HG03460 (cell line): ENCODE data around the gene PNPLA1.

Experiments
- ATAC-seq: cut with Tn5 transposase; IDR thresholded peaks from one replicate; pipeline ENCODE4 v1.9.1; 2021; ENCODE audit not compliant: unreplicated experiment

PNPLA1 gene

DNA sequence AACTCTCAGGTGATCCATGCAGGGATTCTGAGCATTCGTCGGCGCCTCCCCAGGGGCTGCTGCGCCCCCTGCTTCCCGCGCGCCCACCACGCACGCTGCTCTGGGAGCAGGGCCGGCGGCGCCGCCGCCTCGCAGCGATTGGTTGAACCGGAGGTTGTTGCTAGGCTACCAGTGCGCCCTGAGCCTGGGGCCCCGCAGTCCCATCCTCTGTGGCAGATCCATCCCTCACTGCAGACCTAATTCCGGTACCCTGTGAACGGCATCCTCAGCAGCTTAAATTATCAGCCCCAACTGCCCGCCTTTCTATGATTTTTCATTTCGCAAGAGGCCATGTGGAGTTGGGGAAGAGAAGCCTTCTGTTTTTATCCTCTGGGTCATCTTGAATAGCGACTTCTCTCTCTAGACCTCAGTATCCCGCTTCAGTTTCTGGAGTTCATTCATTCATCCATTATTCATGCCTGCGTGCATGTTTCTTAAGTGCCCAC is 15.4 kb downstream of the PNPLA1 start:
- ATAC-seq: no peak

DNA sequence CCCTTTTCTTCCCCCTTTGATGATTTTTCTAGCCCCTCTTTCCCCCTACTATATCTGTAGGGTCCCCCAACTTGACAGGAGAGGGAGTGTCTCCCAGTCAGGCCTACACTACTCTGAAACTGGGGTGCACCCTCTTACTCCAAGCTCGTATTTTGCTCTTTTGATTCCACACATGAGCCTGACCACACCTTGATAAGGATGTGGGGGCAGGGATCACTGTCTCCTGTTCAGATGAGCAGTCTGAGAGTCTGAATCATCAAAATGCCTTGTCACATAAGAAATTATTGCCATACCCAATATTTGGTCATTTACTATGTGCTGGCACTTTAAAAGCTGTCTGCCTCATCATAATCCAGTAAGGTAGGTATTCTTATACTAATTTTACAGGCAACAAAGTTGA is 15.9 kb downstream of the PNPLA1 start:
- no peak for ATAC-seq

DNA sequence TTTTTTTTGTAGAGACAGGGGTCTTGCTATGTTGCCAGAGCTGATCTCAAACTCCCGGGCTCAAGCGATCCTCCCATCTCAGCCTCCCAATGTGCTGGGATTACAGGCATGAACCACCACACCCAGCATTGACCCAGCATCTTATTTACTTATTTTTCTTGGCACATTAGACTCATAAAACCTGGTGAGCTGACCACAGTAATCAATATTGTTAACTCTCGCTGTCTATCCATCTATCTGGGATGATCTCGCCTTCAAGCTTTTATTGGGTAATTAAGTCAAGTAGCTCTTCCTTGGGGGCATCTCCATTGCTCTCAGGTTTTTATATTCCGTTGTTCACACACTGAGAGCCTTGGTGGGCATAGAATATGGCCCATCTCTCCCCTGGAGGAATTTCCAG is 17.0 kb downstream of the PNPLA1 start:
- ATAC-seq: no peak

DNA sequence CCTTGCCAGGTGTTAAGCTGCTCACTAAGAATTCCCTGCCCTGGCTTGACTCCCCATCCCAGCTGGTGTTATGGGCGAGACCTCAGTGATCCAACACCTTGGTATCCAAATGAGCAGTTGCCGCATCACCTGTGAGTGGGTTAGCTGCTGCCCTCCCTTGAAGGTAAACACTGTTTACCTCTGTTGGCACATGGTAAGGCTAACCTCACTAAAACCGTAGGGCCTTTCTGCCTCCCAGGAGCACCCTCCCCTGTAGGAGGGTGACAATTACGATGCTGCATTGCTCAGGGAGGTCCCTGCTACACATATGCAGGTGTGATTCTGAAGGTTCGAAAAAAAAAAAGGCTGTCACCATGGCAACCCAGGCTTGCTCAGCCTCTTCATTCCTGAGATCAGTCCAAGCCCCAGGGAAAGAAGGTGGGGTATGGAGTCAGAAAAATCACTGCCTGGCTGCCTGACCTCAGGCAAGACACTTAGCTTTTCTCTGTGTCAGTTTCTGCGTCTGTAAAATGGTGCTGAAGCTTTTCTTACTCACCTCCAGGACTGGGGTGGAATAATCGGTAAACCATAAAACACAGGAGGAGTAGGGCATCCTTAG is 19.5 kb downstream of the PNPLA1 start:
- ATAC-seq: no peak

DNA sequence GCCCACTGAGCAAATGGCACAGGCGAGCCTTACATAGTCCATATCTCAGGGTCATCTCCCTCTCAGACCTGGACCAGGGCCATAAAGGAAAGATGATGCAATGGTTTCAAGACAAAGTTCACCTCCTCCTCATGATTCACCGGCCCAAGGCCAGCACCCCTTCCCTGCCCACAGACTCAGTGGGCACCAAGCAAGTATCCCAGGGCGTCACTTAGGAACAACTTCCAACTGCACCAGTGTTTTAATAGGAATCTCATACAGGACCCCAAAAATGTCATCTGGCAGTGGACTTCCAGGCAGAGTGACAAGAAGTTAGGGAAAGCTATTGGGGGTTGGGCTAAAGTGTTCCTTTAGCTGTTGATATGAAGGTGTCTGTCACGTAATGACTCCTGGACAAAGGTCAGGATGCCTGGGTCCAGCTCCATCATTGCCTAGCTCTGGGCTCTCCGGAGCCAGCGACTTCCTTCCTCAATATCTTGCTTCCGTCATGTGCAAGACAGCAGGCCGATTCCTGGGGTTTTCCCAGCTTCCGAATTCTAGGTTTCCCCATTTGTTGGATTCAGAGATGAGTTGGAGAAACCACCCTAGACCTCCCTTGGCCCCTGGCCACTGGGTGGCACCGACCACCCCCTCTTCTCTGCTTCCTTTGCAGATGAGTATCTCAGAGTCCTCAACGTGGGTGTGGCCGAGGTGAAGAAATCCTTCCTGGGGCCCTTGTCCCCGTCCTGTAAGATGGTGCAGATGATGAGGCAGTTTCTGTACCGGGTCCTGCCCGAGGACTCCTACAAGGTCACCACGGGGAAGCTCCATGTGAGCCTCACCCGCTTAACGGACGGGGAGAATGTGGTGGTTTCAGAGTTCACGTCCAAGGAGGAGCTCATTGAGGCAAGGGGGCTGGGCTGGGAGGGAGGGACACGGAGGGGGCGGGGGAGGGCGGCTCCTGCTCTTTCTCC is 21.1 kb downstream of the PNPLA1 start:
- no peak for ATAC-seq

DNA sequence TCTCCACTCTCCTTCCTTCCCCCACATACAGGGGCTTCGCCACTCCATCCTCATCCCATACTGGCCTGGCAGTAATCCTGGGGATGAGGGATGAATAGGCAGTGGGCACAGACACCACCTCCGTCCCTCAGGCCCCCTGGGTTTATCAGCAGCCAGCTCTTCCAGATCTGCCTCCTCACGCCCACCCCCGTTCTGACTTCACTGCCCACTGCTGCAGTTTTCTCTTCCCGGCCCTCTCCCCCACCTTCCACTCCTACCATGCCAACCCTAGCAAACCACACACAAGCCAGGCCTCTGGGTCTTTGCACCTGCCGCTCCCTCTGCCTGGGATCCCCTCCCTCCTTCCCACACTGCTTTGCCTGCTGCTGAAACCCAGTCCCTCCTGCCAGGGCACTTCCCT is 22.3 kb downstream of the PNPLA1 start:
- ATAC-seq: no peak

DNA sequence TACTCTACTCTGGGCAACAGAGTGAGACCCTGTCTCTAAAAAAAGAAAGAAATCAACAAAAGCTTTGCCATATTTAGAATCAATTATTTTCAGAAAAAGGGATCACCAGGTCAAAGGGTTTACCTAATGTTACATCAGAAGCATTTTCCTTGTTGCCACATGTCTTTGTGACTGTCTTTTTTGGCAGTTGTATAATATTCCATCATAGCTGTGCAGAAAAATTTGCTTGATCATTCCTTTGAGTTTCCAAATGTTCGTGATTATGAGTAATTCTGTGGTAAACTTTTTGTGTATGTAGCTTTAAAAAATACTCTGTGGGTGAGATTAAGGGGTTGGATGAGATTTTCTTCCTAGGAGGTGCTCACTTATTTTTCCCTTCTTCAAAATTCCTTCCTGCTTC is 26.4 kb downstream of the PNPLA1 start:
- ATAC-seq: no peak

DNA sequence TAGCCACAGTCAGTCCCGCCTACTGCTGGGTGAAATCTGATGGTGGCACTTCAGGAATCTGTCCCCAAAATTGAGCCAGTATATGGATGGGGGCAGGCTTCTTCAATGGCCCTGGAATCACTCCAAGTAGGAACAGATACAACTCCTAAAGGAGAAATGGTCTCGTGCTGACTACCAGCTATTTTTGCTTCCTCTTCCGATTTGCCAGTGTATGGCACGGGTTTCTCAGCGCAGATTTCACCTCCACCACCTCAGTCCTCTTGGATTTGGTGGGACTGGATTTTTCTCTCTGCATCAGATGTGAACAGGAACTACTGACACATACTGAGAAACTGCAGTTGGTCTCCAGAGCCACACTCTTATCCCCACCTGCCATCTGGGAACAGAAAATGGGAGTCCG is 27.2 kb downstream of the PNPLA1 start:
- ATAC-seq: no peak

DNA sequence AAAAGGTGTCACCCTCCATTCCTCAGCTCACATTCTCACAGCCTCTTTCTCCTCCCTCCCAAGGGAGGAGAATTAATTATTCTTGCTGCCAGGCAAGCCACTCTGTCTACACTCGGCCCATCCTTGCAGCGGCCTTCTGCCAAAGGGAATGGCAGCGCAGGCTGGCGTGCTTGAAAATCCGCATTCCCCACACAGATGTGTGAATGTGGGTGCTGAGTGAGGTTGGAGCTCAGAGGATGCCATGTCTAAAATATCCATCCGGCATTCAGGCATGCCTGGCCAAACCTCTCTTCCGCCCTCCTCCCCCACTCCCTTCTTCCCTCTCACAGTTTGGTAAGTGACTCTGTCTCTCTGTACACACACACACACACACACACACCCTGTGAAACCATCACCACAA is 27.7 kb downstream of the PNPLA1 start:
- ATAC-seq: no peak

DNA sequence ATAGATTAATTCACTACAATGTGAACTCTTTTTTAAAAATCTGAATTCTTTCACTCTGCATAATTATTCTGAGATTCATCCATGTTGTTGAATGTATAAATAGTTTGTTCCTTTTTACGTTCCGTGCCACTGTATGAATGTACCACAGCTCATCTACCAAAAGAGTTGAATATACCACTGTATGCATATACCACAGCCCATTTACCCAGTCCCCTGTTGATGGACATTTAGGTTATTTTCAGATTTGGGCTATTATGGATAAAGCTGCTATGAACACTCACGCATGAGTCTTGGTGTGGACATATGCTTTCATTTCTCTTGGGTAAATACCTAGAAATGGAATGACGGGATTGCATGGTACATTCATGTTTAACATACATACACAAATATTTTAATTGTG is 28.2 kb downstream of the PNPLA1 start:
- ATAC-seq: no peak

DNA sequence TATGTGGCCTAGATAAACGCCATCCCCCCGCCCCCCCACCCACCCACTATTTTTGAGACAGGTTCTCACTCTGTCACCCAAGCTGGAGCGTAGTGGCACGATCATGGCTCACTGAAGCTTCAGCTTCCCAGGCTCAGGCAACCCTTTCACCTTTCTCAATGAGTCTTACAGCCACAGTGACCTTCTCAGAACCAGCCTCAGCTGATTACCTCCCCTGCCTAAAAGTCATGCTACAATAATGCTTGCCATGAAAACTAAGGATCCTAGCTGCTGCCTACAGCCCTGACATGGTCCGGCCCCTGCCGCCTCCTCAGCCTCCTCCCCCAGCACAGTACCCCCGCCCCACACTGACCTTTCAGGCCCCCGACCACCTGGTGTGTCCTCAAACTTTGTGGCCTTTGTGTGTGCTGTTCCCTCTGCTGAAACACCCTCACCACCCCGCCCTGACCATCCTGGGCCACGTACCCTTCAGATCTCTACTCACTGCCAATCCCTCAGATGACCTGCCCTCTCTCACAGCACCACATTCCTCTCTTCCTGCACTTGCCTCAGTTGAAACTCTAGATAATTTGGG is 31.3 kb downstream of the PNPLA1 start:
- ATAC-seq: no peak

DNA sequence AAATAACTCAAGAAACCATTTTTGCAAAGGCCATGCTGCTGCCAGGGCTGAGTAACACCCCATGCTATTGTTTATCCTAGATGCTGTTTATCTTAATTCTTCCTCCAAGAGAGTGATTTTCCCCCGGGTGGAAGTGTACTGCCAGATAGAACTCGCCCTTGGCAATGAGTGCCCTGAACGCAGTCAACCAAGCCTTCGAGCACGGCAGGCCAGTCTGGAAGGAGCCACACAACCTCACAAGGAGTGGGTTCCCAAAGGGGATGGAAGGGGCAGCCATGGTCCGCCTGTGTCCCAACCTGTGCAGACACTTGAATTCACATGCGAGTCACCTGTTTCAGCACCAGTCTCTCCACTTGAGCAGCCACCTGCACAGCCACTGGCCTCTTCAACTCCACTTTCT is 31.9 kb downstream of the PNPLA1 start:
- no peak for ATAC-seq

DNA sequence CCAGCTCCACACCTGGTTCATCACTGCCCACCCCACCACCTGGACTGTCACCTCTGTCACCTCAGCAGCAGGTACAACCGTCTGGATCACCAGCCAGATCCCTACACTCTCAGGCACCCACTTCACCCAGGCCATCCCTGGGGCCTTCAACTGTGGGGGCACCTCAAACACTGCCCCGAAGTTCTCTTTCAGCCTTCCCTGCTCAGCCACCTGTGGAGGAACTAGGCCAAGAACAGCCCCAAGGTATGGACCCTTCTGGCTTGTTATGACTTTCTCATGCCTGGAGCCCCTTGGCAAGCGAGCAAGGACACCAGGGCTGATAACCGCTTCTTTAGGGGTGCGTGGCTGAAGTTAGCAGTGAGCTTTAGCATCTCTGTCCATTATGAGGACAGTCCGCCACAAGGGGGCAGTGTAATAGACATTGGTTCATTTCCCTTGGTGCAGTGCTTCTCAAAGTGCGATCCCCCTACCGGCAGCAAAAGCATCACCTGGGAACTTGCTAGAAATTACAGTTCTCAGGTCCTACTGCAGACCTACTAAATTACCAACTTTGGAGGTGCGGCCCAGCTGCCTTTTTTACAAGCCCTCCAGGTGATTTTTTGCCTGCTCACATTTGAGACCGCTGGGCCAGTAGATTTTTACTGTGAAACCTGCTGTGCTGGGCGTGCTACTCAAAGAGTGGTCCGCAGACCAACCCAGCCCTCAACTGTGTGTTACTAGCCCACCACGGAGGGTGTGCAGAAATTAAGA is 32.5 kb downstream of the PNPLA1 start:
- peak; percentile 74 for ATAC-seq

DNA sequence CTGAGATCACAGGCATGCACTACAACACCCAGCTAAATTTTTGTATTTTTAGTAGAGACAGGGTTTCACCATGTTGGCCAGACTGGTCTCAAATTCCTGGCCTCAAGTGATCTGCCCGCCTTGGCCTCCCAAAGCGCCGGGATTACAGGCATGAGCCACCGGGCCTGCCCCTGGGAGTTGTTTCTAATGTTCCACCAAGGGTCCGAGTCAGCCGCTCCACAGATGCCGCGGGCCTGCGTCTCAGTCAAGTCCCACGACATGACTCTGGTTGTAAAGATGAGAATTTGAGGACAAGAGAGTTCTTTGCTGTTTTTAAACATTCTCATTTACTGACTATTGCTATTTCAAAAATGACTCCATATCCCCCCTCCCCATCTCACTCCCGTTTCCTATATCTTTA is 36.0 kb downstream of the PNPLA1 start:
- ATAC-seq: no peak

DNA sequence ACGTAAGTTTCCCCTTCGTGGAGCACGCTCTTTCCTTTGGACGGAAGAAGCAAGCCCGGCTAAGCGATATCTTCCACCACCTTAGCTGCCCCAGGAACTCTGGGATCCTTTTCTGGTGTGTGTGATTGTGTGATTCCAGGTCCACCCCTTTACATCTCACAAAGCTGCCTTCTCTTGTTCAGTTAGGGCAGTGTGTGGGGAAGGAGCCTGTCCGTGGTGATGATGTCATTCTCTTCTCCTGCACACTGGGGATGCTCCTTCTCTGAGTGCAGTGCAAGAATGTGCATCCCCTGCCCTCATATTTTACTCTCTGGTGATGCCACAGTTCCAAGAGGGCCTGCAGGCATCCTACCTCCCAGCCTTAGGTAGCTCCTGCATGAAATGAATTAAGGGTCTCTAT is 36.5 kb downstream of the PNPLA1 start:
- no peak for ATAC-seq

DNA sequence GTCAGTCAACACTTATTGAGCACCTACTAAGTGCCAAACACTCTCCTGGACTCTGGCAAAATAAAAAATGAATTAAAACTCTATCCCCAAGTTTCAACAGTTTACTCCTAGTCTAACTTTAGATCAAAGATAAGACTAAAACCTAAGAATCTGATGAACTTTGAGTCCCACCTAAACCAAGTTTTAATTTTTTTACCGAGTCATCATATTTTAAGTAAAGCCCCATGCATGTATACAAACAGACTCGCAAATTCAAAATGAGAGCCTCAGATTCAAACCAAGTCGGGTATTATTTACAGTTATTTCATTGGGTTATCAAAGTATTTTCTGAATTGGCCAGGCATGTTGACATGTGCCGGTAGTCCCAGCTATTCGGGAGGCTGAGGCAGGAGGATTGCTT is 38.7 kb downstream of the PNPLA1 start:
- no peak for ATAC-seq

DNA sequence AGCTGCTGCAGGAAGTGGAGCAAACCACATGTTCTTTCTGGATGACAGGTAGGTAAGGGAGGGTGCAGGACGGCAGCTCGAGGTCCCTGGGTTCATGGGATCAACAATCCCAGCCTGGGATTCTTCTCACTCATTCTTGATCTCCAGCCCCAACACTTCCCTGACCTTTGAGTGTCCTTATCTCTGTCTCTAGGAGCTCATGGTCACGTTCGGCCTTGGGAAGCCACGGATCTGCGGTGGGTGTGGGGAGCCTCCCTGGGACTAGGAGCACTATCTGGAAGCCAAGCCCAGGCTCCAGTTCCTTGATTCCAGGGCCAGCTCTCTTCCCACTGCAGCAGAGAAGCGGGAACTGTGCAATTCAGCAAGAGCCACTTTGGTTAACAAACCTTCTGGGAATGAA is 39.3 kb downstream of the PNPLA1 start:
- no peak for ATAC-seq

DNA sequence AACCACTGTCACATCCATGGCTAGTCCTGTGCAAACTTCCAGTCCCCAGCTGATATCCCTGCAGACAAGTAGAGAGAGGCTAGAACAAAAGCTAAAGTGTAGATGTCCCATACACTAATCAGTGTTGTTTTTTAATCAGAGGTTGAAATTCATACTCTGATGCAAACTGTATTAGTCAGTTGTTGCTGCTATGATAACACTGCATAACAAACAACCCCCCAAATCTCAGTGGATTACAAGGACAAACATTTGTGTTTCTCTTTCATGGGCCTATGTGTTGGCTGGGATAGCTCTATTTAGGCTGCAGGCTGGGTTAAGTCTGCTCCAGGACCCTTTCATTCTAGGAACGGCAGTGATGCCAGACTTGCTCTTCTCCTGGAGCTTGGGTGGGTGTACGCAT is 40.0 kb downstream of the PNPLA1 start:
- no peak for ATAC-seq

DNA sequence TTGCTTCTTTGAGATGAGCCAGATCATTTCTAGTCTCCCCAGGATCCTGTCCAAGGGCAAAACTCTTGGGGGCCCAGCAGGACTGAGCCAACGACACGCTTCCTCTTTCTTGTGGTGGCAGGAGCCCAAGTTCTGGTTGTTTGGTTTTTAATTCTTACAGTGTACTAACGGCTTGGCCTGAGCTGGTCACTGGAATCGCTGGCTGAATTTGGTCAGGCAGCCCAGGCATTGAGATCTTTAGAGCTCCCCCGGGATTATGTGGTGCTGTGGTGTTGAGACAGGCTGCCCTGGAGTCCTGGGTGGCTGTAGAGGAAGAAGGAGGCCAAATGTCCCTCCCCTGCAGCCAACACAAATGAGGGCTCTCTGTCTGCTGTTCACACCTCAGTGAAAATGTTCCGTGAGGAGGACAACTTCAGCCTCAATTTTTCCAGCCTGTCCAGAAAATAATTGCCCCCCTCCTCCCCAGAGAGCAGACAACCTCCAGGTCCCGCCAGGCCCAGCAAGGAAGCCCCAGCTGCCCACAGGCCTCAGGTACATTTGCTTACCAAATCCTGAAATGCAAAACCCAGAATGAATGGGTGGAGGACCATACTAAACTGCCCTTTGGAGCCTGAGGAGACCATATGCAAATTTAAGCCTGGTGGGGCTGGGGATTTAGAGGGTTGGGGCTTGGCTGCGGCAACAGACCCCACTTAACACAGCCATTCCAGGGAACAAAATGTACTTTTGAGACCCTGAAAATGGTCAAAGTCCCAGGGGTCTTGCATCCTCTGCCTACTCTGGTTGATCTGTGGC is 43.2 kb downstream of the PNPLA1 start:
- ATAC-seq: no peak

DNA sequence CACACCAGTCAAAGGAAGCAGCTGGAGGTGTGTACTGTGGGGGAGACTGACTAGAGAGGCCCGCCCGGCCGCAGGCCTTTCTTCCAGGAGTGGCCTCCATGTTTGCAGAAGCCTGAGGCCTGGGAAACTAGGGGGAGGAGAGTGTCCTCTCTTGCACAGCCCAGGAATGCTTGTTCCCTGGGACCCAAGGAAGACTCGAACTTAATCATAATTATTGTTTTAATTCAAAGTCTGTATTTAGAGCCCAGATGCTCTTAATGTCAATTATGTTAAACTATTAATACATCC is 43.7 kb downstream of the PNPLA1 start:
- no peak for ATAC-seq
